NCI-H1417 (cell line): Measurements from ENCODE around the gene LOXHD1.

Experiments used
- DNase-seq, 3 experiments: peaks; one replicate each; lab custom pipeline; 2025; lab: John Stamatoyannopoulos, UW

Gene LOXHD1

DNA sequence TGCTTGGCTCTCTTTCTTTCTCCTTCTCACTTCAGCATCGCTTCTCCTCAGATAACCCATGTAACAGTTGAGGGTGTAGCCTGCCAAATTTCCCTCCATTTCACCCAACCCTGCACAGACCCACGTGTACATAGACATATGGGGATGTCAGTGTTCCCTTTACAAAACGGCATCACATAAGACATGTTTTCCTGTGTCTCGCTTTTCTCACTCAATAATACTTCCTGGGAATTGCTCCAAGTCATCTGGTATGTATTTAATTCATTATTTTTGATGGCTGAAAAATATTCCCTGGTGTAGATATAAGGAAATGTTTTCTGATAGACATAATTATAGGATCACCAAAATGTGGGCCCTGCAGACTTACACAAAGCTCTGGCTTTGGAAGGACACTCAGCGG is 176.8 kb downstream of the LOXHD1 start:
- DNase-seq, result no peak

DNA sequence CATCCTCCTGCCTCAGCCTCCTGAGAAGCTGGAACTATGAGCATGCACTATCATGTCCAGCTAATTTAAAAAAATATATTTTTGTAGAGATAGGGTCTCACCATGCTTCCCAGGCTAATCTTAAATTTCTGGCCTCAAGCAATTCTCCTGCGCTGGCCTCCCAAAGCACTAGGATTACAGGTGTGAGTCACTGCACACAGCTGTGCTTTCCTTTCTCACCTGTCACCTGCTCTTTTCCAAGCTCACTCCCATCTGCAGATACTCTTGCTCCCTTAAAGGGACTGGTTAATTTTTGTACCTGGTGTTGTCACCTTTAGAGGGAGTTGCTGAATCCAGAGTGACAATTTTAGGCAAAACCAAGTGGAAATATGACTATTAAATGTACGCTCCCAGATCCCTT is 178.2 kb downstream of the LOXHD1 start:
- DNase-seq, result peak in 2 of 3 experiments; percentile 26 to 58

GRCh38 chr18:46477425-46478011 is 179.5 kb downstream of the LOXHD1 start:
- DNase-seq, result peak in 2 of 3 experiments; percentile 11 to 23

DNA sequence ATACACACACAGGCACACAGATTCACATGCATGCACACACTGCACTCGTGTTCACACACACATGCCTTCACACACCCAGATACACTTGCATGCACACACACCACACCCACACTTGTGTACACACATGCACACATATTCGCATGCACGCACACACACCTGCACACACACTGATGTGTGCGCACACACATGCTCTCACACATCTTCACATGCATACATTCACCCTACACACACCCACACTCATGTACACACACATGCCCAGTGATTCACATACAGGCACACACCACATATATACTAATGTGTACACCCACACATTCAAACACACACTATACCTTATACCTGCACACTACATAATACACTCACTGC is 181.6 kb downstream of the LOXHD1 start:
- DNase-seq, result no peak

DNA sequence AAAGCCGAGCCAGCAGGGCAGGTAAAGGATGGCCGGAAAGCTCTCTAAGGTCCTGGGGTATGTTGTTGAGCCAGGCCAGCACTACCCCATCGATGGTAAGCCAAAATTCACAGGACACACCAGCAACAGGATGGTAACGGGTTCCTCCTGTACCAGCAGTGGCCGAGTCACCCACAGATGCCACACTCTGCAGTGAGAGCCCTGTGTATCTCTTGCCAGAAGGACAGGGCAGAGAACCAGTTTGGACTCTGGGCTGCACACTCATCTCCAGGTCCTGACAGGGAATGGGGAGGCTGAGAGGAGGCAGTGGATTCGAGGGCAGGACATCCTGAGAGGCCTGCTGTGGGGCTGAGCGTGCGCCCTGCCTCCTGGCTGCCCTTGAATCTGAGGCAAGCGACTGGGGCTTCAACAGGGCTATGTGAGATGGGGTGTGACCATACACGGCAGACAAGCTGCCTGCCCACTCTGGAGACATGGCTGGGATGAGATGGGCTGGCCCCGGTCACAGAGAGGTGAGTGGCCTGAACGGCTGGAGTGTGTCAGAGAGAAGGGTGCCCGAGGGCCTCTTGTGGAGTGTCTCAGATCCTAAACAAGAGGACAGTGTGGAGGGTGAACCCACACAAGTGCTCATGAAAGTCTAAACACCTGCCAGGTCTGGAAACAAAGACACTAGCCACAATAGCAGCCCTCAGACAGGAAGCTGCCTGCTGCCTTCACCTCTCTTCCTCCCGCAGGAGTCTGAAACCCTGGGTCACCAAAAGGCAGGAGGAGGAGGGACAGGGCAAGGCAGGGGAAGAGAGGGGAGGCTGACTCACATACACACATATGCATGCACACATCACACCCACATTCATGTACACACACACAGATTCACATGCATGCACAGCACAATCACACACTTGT is 182.3 kb downstream of the LOXHD1 start:
- peak; percentile 35 to 81 (median 44) for DNase-seq

GRCh38 chr18:46471809-46472498 is 185.1 kb downstream of the LOXHD1 start:
- DNase-seq, result no peak

- no peak for DNase-seq
Measured at GRCh38 chr18:46470714-46471113, 186.3 kb downstream of the LOXHD1 start.

GRCh38 chr18:46469186-46469915 is 187.7 kb downstream of the LOXHD1 start:
- DNase-seq, result peak; percentile 17 to 57 (median 26)

DNA sequence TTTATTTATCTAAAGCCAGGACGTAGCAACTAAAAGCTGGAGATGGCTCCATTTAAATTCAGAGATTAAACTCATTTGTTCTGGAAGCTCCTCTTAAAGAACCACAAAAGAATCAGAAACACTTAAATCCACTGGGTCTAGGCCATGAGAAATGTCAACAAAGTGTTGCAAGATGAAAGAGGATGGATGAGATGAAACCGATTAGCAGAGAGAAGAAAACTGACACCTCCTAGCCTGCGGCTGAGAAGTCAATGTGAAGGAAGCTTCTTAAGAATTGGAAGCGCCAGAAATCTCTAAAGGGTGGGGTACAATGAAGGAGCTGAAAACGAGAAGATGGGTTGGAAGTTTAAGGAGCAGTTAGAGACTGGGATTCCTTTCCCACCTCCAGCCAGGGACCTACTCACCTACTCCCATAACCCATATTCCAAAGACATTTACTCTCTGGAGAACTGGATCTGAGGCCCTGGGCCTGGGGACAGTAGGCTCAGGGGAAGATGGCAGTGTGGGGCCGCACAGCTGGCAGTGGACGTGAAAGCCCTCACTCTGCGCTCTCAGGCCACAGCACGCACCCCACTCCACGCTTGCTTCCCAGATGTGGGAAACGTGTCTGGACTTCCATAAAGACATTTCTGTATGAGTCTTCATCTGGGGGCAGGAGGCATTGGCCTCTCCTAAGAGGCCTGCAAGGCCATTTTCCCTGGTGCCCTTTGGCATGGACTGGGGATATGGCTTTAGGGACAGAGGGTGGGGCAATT is 188.4 kb downstream of the LOXHD1 start:
- peak in 1 of 3 experiments; percentile 10 for DNase-seq

GRCh38 chr18:46466234-46467160 is 190.5 kb downstream of the LOXHD1 start:
- DNase-seq, result peak in 1 of 3 experiments; percentile 20

- DNase-seq, result no peak
Measured at GRCh38 chr18:46464926-46465655, 191.9 kb downstream of the LOXHD1 start.

GRCh38 chr18:46462523-46462922 is 194.5 kb downstream of the LOXHD1 start:
- DNase-seq, result peak in 2 of 3 experiments; percentile 26 to 61

- DNase-seq, result no peak
Measured at GRCh38 chr18:46461993-46462392, 195.0 kb downstream of the LOXHD1 start.

DNA sequence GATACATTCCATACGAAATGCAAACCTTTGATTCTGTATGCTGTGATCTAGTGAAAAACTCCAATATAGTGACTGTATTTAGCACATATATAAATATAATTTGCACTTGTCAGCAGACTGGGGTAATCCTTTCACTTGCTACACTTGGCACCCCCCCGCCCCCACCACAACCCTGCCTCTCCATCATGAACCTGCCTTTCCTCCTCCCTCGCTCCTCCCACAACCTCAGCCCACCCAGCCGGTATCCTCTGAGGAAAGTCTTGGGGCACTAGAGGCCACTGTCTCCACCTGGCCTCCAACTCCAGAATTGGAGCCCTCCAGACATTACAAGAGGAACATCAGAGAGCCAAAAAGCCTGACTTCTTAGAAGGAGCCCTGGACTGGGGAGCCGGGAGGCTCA is 196.3 kb downstream of the LOXHD1 start:
- DNase-seq, result no peak

- DNase-seq, result no peak
Measured at GRCh38 chr18:46459789-46460455, 197.1 kb downstream of the LOXHD1 start.

DNA sequence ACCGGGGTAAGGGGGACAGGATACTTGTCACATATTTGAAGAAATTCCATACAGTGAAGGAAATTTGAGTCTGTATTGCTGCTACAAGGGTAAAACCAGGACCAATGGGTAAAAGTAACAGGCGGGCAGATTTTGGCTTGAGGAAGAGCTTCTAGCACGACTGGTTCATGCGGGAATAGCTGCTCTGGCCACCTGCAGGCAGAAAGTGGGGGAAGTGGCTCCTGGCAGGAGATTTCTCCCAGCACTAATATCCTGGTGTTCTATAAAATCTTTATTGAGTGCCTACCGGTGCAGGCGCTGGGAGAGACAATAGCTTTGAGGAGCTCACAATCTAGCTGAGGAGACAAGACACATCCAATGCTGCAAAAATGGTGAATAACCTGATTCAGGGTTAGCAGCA is 198.5 kb downstream of the LOXHD1 start:
- no peak for DNase-seq

- no peak for DNase-seq
Measured at GRCh38 chr18:46456691-46457090, 200.3 kb downstream of the LOXHD1 start.

DNA sequence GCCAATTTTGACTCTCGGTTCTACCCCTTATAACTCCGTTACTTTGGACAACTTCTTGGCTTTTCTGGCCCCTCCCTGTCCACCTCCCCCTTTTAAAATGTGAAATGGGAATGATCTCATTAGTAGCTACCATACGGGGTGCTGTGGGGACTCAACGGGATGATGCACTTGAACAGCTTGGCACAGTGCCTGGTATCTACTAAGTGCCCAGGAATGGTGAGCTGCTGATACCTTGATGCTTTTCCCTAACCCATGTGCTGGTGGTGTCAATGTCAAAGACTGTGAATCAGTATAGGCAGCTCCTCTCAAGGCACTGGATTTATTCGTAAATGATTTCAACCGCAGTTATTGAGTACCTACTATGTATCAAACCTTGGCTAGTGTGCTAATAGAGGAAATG is 204.2 kb downstream of the LOXHD1 start:
- DNase-seq, result no peak

GRCh38 chr18:46449499-46449898 is 207.5 kb downstream of the LOXHD1 start:
- DNase-seq, result no peak
